HCT116 (cell line): ENCODE data around the gene CCNL2. TPM values are rescaled to one million over a fixed set of nuclear protein-coding genes. Genes with fewer than 3 reads are reported as not detected.

Experiments
- ATAC-seq: fragments of 200-7000 bp; cut with Tn5 transposase; 2 replicates; pipeline ENCODE4 v1.9.1; 2020; ENCODE audit warnings: mild to moderate bottlenecking, moderate library complexity
- BruUV-seq: library from RNA; stranded (reverse); fragments of 400-500 nt; replicated peaks from 2 replicates; lab custom pipeline; 2021; lab: Mats Ljungman, UMichigan
- CTCF ChIA-PET: fragments of 300-600 bp; sonication (Branson Sonifier 250); formaldehyde crosslinking; loops from one replicate; lab custom pipeline; 2021; ENCODE audit warnings: antibody characterized with exemption; lab: Charles Lee
- POLR2A ChIA-PET: fragments of 300-600, 350-600 bp; sonication (Branson Sonifier 250); formaldehyde crosslinking; loops from one replicate; lab custom pipeline; 2021; ENCODE audit warnings: antibody characterized with exemption; lab: Charles Lee
- RAD21 ChIA-PET, 2 experiments: fragments of 300-600 bp; sonication (Branson Sonifier 250); formaldehyde crosslinking; loops; one replicate each; lab custom pipeline; 2023; ENCODE audit warnings: low total read pairs in 2 of 2; ENCODE audit not compliant: uncharacterized antibody in 2 of 2, unreplicated experiment in 2 of 2, low non-redundant PET in 1 of 2; lab: Charles Lee
- DNase-seq: peaks from one replicate; pipeline ENCODE4 v3.0.0-alpha.2; 2010; ENCODE audit warnings: low read depth, low spot score
- H2AFZ ChIP-seq: fragments of 200-600 bp; shearing (Covaris generic), sonication (generic); 2 replicates; pipeline ENCODE4 v1.6.1; 2017; ENCODE audit warnings: low read depth, mixed run types, mixed read lengths, antibody characterized with exemption, low read length; ENCODE audit not compliant: poor library complexity, severe bottlenecking
- H3K27ac ChIP-seq: 2 replicates; pipeline ENCODE4 v1.5.1; 2012; ENCODE audit warnings: low read depth, low read length
- H3K27me3 ChIP-seq: fragments of 200-600 bp; sonication (generic); 2 replicates; pipeline ENCODE4 v1.6.1; 2016; ENCODE audit warnings: mixed run types, low read length, mixed read lengths; ENCODE audit not compliant: insufficient read depth
- H3K36me3 ChIP-seq, 2 experiments: fragments of 200-500 bp in 1 of 2; fragments of 200-600 bp in 1 of 2; sonication (Bioruptor generic) in 1 of 2; sonication (generic) in 1 of 2; 2 replicates each; pipeline versions ENCODE4 v1.5.1 to v1.6.1; 2014 to 2016; ENCODE audit warnings: low read length in 2 of 2, inconsistent platforms in 1 of 2, mixed read lengths in 1 of 2, mixed run types in 1 of 2; ENCODE audit not compliant: insufficient read depth in 2 of 2, control insufficient read depth in 1 of 2
- H3K4me1 ChIP-seq, 2 experiments: fragments of 200-600 bp in 1 of 2; sonication (generic) in 1 of 2; 2 replicates each; pipeline versions ENCODE4 v1.5.1 to v1.6.1; 2012 to 2017; ENCODE audit warnings: low read length in 2 of 2, inconsistent platforms in 1 of 2, mild to moderate bottlenecking in 1 of 2, mixed read lengths in 1 of 2, mixed run types in 1 of 2, moderate library complexity in 1 of 2; ENCODE audit not compliant: insufficient read depth in 2 of 2, control insufficient read depth in 1 of 2
- H3K4me2 ChIP-seq: fragments of 200-600 bp; sonication (generic); 2 replicates; pipeline ENCODE4 v1.6.1; 2017; ENCODE audit warnings: mixed run types, low read length, mixed read lengths
- H3K4me3 ChIP-seq, 2 experiments: fragments of 200-600 bp in 1 of 2; sonication (generic) in 1 of 2; replicated peaks in 1 of 2; 2 replicates each; pipeline ENCODE4 v1.5.1; 2011 to 2016; ENCODE audit warnings: low read length in 2 of 2, control low read depth in 1 of 2, low read depth in 1 of 2, mild to moderate bottlenecking in 1 of 2, mixed read lengths in 1 of 2, mixed run types in 1 of 2
- H3K79me2 ChIP-seq: fragments of 200-600 bp; sonication (generic); 2 replicates; pipeline ENCODE4 v1.6.1; 2017; ENCODE audit warnings: mild to moderate bottlenecking, mixed run types, low read length, moderate library complexity, mixed read lengths; ENCODE audit not compliant: insufficient read depth
- H3K9ac ChIP-seq: fragments of 200-600 bp; sonication (generic); 2 replicates; pipeline ENCODE4 v1.6.1; 2016; ENCODE audit warnings: low read length, mixed read lengths
- H3K9me2 ChIP-seq: fragments of 200-600 bp; sonication (generic), shearing (Covaris generic); 2 replicates; pipeline ENCODE4 v1.6.1; 2017; ENCODE audit warnings: mixed run types, mild to moderate bottlenecking, moderate library complexity; ENCODE audit not compliant: insufficient read depth
- H3K9me3 ChIP-seq, 2 experiments: fragments of 200-500 bp in 1 of 2; fragments of 200-600 bp in 1 of 2; sonication (Bioruptor generic) in 1 of 2; sonication (generic) in 1 of 2; 2 replicates each; pipeline ENCODE4 v1.6.1; 2014 to 2017; ENCODE audit warnings: low read length in 2 of 2, mixed read lengths in 2 of 2, inconsistent platforms in 1 of 2, low read depth in 1 of 2, mild to moderate bottlenecking in 1 of 2, mixed run types in 1 of 2, moderate library complexity in 1 of 2; ENCODE audit not compliant: control insufficient read depth in 1 of 2, insufficient read depth in 1 of 2
- H4K20me1 ChIP-seq: fragments of 200-600 bp; sonication (generic), shearing (Covaris generic); 2 replicates; pipeline ENCODE4 v1.6.1; 2017; ENCODE audit warnings: mixed run types, mild to moderate bottlenecking, moderate library complexity; ENCODE audit not compliant: insufficient read depth
- CBX3 ChIP-seq: IDR thresholded peaks from 2 replicates; pipeline ENCODE4 v1.6.1; 2012; ENCODE audit warnings: low read depth
- EZH2 ChIP-seq: fragments of 200-600 bp; sonication (generic); IDR thresholded peaks from 2 replicates; pipeline ENCODE4 v1.6.1; 2017; ENCODE audit warnings: antibody characterized with exemption, mixed run types
- JUND ChIP-seq: IDR thresholded peaks from 2 replicates; pipeline ENCODE4 v1.6.1; 2012
- MAX ChIP-seq: IDR thresholded peaks from 2 replicates; pipeline ENCODE4 v1.6.1; 2012
- POLR2A ChIP-seq: IDR thresholded peaks from 2 replicates; pipeline ENCODE4 v1.7.0; 2011; ENCODE audit warnings: borderline replicate concordance; ENCODE audit not compliant: insufficient read depth, insufficient read length; ENCODE audit errors: extremely low read depth
- POLR2AphosphoS5 ChIP-seq: IDR thresholded peaks from 2 replicates; pipeline ENCODE4 v1.6.1; 2011; ENCODE audit warnings: mild to moderate bottlenecking, low read depth, low read length, moderate library complexity
- RAD21 ChIP-seq: IDR thresholded peaks from 2 replicates; pipeline ENCODE4 v1.6.1; 2012; ENCODE audit warnings: low read depth, mild to moderate bottlenecking
- SIN3A ChIP-seq: IDR thresholded peaks from 2 replicates; pipeline ENCODE4 v1.6.1; 2012; ENCODE audit warnings: low read depth
- SP1 ChIP-seq: IDR thresholded peaks from 2 replicates; pipeline ENCODE4 v1.6.1; 2012; ENCODE audit warnings: low read depth
- SRF ChIP-seq: IDR thresholded peaks from 2 replicates; pipeline ENCODE4 v1.6.1; 2012; ENCODE audit warnings: low read depth
- TCF7L2 ChIP-seq: IDR thresholded peaks from 2 replicates; pipeline ENCODE4 v1.7.0; 2011; ENCODE audit warnings: borderline replicate concordance, inconsistent platforms; ENCODE audit not compliant: insufficient read depth, insufficient read length; ENCODE audit errors: extremely low read depth
- YY1 ChIP-seq: IDR thresholded peaks from 2 replicates; pipeline ENCODE4 v1.6.1; 2011; ENCODE audit warnings: low read length, low read depth, moderate library complexity, mild to moderate bottlenecking; ENCODE audit not compliant: insufficient replicate concordance; ENCODE audit errors: extremely low read depth
- ZBTB33 ChIP-seq: IDR thresholded peaks from 2 replicates; pipeline ENCODE4 v1.6.1; 2011; ENCODE audit warnings: mild to moderate bottlenecking, low read length, moderate library complexity; ENCODE audit not compliant: insufficient replicate concordance; ENCODE audit errors: extremely low read depth
- ZFX ChIP-seq: fragments of 450-650 bp; IDR thresholded peaks from 2 replicates; pipeline ENCODE4 v1.6.1; 2017
- ZNF274 ChIP-seq: fragments of 200-500 bp; sonication (Bioruptor generic); IDR thresholded peaks from 2 replicates; pipeline ENCODE4 v1.6.1; 2014; ENCODE audit warnings: mild to moderate bottlenecking, low read depth, low read length, inconsistent platforms
- intact Hi-C: fragments of 100-400 bp; cut with micrococcal nuclease; formaldehyde crosslinking; loops from 2 replicates; pipeline ENCODE4 v1.10.0; 2022
- total RNA-seq: library from RNA; stranded (reverse); gene quantifications from one replicate; pipeline ENCODE4 v1.2.1, GENCODE V29; 2021; ENCODE audit not compliant: unreplicated experiment

CCNL2 gene
- total RNA-seq, 1 experiment from 2014 or later: 173 TPM

- Histone ChIP-seq H4K20me1 (no peaks in the 10 kb centered on the region), H3K9me3 (no peaks in the 10 kb centered on the region), H3K9ac (no peak overlapping the region), H3K4me1 (peaks cover 21 to 43% of the 10 kb centered on the region in 2 experiments), H3K36me3 (no peaks in the 10 kb centered on the region), H3K27ac (0 out of 2 replicates have a peak overlapping the region, but pooled peaks have one; percentile 40), H3K4me2 (peak overlapping the region; percentile 50), H3K27me3 (no peaks in the 10 kb centered on the region), H3K9me2 (no peaks in the 10 kb centered on the region), H2AFZ (no peak overlapping the region), H3K4me3 (no peak overlapping the region), H3K79me2 (no peaks in the 10 kb centered on the region)
- ChIA-PET POLR2A (interaction anchor here (0.9 to 1.3 kb wide), 2 partner anchors 11 to 16 kb away, joined by 3 read pairs; partner anchors contain the start of gene MRPL20), RAD21 (no interaction called here), CTCF (no interaction called here)
- intact Hi-C loops: no loop called here
- TF ChIP-seq EZH2 (no peak), POLR2AphosphoS5 (no peak), MAX (no peak), ZFX (no peak), RAD21 (no peak), ZNF274 (no peak), JUND (no peak), SP1 (no peak), ZBTB33 (no peak), CBX3 (no peak), POLR2A (no peak), SIN3A (no peak), YY1 (no peak), TCF7L2 (no peak), SRF (no peak)
- no TSS peak for BruUV-seq
- no peak for ATAC-seq
- DNase-seq: no peak
Measured at GRCh38 chr1:1423245-1423597, 24.1 kb upstream of the CCNL2 start.
